WTC11 (cell line): ENCODE measurements around the gene HS6ST1.
"Not testable (repeated sequence)": the region's sequence is repeated elsewhere in the genome, so short reads cannot be mapped to it uniquely, and the experiment has no call there.

Experiments used
- SP1 ChIP-seq: sonication (generic); formaldehyde crosslinking; conservative IDR thresholded peaks from 2 replicates; pipeline ENCODE4 v1.8.1; 2022; ENCODE audit warnings: missing genetic modification reagents
- ZNF317 ChIP-seq: sonication (generic); formaldehyde crosslinking; IDR thresholded peaks from 2 replicates; pipeline ENCODE4 v1.8.1; 2023; ENCODE audit warnings: low read depth, mild to moderate bottlenecking, moderate library complexity, missing genetic modification reagents, borderline replicate concordance
- TF ChIP-seq, protein P1 (sequence below): sonication (generic); formaldehyde crosslinking; IDR thresholded peaks from 2 replicates; pipeline ENCODE4 v1.8.0; 2022; ENCODE audit warnings: mild to moderate bottlenecking, missing genetic modification reagents
- TF ChIP-seq, protein P2 (sequence below): fragments of 200-600 bp; IDR thresholded peaks from 2 replicates; pipeline ENCODE4 v1.8.0; 2022; ENCODE audit warnings: antibody characterized with exemption

DNA sequence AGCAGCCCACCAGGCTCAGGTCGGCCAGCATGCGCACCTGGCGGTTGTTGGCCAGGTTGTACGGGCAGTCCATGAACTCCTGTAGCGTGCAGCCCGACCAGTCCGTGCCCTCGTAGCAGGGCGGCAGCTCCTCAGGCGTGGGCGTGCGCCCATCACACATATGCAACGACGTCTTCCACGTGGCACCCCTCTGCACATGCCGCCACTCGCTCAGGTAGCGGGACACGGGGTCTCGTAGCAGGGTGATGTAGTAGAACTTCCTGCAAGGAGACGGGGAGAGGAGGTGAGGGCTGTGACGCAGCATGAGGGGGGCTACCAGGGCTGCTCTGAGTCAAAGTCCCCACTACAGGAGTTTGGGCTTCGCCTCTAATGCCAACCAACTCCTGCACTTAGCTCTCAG, 50.1 kb downstream of the HS6ST1 start:
- TF ChIP-seq SP1, ZNF317 (CRISPR knock-in tag): not testable (repeated sequence)
- TF ChIP-seq, protein P1, sequence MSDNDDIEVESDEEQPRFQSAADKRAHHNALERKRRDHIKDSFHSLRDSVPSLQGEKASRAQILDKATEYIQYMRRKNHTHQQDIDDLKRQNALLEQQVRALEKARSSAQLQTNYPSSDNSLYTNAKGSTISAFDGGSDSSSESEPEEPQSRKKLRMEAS: not testable (repeated sequence)
- TF ChIP-seq, protein P2, sequence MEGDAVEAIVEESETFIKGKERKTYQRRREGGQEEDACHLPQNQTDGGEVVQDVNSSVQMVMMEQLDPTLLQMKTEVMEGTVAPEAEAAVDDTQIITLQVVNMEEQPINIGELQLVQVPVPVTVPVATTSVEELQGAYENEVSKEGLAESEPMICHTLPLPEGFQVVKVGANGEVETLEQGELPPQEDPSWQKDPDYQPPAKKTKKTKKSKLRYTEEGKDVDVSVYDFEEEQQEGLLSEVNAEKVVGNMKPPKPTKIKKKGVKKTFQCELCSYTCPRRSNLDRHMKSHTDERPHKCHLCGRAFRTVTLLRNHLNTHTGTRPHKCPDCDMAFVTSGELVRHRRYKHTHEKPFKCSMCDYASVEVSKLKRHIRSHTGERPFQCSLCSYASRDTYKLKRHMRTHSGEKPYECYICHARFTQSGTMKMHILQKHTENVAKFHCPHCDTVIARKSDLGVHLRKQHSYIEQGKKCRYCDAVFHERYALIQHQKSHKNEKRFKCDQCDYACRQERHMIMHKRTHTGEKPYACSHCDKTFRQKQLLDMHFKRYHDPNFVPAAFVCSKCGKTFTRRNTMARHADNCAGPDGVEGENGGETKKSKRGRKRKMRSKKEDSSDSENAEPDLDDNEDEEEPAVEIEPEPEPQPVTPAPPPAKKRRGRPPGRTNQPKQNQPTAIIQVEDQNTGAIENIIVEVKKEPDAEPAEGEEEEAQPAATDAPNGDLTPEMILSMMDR: not testable (repeated sequence)
